HG03045 (cell line): ENCODE measurements around the gene KRT40.

ENCODE experiments used
- ATAC-seq: cut with Tn5 transposase; IDR thresholded peaks from one replicate; pipeline ENCODE4 v1.9.1; 2021; ENCODE audit warnings: mild to moderate bottlenecking, moderate library complexity; ENCODE audit not compliant: unreplicated experiment

The KRT40 gene

DNA sequence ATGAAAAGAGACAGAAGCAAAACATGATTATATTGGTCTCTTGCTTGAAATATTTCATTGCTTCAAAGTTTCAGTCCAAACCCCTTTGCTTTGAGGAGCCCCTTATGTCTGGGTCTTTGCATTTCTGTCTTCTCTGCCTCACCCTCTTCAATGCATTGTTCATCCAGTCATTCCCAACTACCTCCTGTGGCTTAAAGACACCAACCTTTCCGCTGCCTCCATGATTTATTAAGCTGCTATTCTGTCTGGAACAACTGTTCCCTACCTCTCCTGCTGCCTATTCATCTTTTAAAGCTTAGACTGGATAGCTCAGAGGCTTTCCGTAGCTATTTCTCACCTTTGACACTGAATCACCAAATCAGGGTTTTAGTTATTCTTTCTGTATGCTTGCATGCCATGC lies 13.2 kb upstream of the KRT40 start:
- ATAC-seq = no peak

DNA sequence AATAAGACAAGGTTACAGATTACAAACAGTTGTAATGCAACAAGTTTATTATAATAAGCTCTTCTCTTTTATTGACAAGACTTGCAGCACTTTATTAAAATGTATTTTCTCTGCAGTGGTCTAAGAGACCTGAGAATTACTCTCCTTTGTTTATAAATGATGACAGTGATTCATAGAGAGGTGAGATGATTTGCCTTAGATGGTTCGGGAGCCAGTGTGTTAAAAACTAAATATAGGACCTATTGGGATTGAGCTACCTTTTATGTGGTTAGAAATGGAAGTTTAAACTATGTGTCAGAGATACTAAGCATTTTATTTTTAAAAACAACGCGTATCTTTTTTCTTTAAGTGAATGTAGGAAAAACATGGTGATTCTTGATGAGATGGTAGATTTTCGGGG lies 12.7 kb upstream of the KRT40 start:
- ATAC-seq = no peak

- no peak for ATAC-seq
Measured at GRCh38 chr17:40995116-40995515, 11.0 kb upstream of the KRT40 start.

- no peak for ATAC-seq
Measured at GRCh38 chr17:40993839-40994238, 9.7 kb upstream of the KRT40 start, which contains the start of gene KRTAP3-3. Gene KRTAP3-3, minus strand, starts transcription at chr17:40994164. Its CDS starts 67 bp downstream, at chr17:40994097.

DNA sequence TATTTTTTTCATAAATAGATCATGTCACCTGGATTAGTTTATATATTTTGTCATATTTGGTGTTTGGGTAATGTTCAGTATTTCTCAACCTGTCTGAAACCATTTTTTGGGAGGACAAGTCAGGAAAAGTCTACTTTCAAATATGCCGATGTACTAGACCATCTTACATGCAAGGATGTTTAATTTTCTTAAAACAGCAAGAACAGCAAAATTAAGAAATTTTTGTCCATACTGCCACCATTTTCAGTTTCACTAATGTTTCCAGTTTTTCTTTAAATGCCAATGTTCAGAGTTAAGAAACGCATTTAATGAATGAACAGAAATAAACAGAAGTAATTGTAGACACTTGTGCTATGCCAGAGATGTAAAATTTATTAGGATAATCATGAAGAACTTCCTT lies 9.0 kb upstream of the KRT40 start:
- no peak for ATAC-seq

DNA sequence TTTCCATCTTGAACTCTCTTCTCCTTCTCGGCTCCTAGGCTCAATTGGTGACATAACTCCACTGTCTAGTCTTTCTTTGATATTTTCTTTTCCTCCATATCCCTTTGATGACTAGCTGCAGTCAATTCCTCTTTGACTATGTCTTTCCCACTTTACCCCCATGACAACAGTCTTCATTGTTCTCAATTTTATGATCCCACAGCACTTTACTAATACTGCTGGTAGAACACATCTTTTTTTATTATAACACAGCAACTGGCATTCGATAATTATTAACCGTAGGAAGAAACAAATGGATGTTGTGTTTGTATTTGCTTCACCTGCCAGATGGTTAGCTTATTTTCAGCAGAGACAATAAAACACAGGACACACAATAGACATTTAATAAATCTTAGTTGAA lies 8.5 kb upstream of the KRT40 start:
- no peak for ATAC-seq

- no peak for ATAC-seq
Measured at GRCh38 chr17:40986920-40987319, 2.8 kb upstream of the KRT40 start.

GRCh38 chr17:40981115-40981514 lies 3.0 kb downstream of the KRT40 start:
- no peak for ATAC-seq

GRCh38 chr17:40980596-40980995 lies 3.5 kb downstream of the KRT40 start:
- ATAC-seq = no peak

- no peak for ATAC-seq
Measured at GRCh38 chr17:40980117-40980516, 4.0 kb downstream of the KRT40 start.

DNA sequence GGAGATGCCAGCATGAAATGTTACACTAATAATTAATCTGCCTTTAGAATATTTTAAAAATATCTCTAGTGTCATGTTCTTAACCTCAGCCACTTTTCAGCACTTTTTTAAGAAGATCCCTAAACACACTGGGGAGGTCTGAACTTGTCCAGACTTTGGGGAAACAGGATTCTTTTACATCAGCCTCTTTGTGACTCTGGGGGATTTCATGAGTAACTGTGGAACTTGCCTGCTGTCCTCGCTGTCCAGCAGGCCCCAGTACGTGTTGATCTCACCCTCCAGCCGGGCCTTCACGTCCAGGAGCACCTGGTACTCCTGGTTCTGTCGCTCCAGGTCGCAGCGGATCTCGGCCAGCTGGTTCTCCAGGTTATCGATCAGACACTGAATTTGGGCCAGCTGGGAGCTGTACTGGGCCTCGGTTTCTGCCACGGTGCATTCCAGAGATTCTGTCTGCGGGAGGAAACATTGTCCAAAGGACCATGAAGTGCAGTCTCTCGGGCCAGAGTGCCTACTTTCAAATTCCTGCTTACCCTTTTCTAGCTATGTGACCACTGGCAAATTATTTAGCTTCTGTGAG lies 5.5 kb downstream of the KRT40 start:
- ATAC-seq = no peak

DNA sequence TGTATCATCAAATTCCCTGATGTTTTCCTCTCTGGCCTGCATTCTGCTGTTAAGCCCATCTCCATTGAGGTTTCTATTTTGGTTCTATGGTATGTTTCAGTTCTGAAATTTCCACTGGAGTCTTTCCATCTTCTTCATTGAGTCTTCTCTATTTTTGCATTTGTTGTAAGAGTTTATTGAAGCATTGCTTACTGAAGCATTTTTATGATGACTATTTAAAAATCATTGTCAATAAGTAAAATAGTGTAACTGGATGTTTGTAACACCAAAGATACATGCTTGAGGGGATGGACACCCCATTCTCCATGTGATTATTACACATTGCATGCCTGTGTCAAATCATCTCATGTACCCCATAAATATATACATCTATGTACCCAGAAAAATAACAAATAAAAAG lies 8.6 kb downstream of the KRT40 start:
- ATAC-seq = no peak

DNA sequence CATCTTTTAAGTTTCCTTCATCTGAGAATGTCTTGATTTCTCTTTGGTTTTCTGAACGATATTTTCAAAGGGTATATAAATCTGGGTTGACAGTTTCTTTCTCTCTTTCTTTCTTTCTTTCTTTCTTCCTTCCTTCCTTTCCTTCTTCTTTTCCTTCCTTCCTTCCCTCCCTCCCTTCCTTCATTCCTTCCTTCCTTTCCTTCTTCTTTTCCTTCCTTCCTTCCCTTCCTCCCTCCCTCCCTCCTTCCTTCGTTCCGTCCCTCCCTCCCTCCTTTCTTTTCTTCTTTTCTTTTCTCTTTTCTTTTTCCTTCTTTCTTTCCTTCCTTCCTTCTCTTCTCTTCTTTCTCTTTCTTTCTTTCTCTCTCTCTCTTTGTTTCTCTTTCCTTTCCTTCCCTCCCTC lies 9.8 kb downstream of the KRT40 start:
- ATAC-seq = no peak

DNA sequence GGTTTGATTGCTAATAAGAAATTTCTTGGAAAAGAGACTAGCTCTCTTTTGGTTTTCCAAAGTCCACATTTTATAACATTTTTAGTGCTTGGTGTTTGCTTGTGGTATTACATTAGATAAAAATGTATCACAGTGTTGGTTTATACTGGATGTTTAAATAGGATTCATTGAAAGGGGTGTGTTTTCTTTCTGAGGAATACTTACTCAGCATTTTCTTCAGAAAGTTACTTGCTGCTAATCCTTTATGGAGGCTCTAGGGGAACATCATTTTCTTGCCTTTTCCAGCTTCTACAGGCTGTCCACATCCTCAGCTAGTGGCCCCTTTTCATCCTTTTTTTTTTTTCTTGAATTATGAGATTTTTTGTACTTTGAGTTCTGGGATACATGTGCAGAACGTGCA lies 16.5 kb downstream of the KRT40 start:
- ATAC-seq = no peak

DNA sequence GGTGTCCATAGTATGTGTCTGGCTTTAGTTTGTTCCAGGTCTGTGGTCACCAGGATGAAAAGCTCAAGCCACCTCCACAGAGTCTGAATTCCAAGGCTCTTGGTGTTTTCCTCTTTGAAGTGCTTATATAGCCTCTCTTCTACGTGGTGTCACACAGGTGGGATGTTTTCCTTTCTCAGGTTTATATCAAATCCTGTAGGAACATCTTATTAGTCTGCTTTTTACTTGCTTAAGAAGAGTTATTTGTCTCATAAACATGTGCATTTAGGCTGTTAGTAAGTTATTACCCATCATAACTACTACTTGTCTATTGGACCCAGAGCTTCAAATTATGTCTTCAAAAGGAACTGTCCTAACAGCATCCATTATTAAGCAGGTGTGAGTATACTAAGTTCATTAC lies 17.3 kb downstream of the KRT40 start, which contains the start of gene KRT39:
KRT39 (minus strand) TSS at position 101 of the 400 bp plus-strand sequence; CDS start at position 9, 92 bp downstream.
- no peak for ATAC-seq

- ATAC-seq = no peak
Measured at GRCh38 chr17:40963838-40964237, 20.3 kb downstream of the KRT40 start.

DNA sequence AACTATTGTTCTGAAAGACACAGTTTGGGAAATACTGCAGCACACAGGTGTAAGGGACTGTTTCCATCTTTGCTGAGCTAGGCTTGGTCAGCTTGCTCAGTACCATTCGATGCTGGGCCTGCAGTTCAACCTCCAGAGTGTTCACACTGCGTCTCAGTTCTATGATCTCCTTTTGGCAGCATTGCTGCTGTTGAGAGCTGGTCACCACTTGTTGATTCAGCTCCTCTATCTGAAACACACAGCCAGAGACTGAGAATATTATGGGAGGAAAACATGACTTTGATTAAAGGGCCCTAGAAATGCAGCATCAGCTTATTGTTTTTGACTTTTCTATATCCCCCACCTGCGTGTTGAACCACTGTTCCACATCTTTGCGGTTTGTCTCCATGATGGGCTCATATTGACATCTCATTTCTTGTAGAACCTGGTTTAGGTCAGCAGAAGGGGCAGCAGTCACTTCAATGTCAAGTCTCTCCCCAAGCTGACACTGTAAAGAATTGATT lies 22.0 kb downstream of the KRT40 start:
- ATAC-seq = no peak

DNA sequence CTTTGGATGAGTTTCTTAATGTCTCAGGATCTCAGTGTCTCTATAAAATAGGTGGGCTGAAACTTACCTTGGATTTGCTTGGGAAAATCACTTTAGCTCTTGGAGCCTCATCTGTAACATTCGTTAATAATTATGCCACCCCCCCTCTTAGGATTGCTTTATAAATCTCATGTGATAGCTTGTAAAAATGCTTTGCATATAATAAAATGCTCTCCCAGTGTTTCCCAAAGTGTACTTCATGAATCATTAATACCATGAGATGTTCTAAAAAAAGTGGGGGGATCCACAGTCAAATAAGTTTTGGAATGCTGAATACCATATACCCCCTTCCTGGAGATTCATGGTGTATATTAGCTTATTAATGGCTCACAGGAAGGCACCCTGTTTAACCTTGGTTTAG lies 22.5 kb downstream of the KRT40 start:
- ATAC-seq = no peak

DNA sequence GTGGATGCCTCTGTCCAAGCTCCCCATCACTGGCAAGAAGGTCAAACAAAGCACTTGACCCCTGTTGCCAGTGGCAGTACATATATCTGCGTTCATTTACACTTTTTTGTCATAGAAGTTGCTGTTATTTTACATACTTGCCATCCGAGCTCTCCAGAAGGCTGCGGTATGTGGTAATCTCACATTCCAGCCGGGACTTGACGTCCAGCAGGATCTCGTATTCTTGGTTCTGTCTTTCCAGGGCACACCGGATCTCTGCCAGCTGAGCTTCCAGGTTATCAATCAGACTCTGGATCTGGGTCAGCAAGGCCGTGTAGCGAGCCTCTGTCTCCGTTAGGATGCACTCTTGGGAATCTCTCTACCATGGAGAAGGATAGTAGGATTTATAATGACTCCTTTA lies 24.0 kb downstream of the KRT40 start:
- ATAC-seq = no peak

GRCh38 chr17:40958086-40958953 lies 25.8 kb downstream of the KRT40 start:
- no peak for ATAC-seq

DNA sequence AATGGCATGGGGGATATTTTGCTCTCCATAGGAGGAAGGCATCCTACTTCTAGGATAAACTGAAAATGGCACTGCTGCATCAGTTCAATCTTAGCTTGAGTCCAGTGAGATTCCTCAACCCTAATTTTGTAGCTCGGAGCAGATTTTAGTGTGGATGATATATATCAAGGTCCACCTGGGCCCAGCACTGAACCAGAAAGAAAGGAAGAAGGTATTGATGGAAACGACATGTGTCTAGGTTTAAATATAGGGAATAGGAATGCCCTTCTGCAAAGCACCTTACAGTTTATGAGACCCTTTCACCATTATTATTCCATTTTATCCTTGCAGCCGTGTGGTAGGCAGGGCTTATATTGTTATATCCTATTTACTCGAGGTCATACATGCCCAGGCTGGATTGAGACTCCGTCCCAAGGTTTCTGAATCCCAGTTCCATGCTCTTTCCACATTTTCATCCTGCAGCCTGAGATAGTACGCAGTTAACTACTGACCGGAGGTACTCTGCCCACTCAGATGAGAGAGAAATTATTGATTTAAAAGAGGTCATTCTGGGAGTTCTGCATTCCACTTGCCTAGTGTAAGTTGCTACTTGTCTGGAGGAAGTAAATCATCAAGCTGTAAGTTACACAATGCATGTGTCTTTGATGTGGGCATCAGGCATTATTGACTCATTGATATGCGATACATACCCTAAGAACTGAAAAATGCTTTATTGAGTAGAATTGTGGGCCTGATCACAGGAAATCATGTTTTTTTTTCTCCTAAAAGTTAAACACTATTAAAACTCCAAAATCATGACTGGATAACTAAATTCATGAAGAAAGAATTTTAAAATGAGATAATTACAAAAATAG lies 27.5 kb downstream of the KRT40 start:
- no peak for ATAC-seq
